Body of pancreas (tissue), 4 donors: ENCODE measurements around the gene ACADM. TPM values are rescaled to one million over a fixed set of nuclear protein-coding genes. Genes with fewer than 3 reads are reported as not detected.

Experiments
- ATAC-seq: fragments of 150-250 bp; one replicate; pipeline ENCODE4 v1.9.1; 2016
- DNase-seq, 4 donors: peaks; one replicate each; pipeline ENCODE4 v3.0.0-alpha.2; 2019
- H3K27ac ChIP-seq, 4 donors: fragments of 200-600 bp; sonication (generic); 1 replicate in 3 of 4; 2 replicates in 1 of 4; pipeline versions ENCODE4 v1.5.1 to v1.6.1; 2016 to 2019; ENCODE audit warnings: mild to moderate bottlenecking in 1 of 4, mixed read lengths in 1 of 4, moderate library complexity in 1 of 4
- H3K27me3 ChIP-seq, 2 donors: fragments of 200-600 bp; sonication (generic); one replicate each; pipeline ENCODE4 v1.6.0; 2016; ENCODE audit warnings: mild to moderate bottlenecking in 1 of 2
- H3K36me3 ChIP-seq, 2 donors: fragments of 200-600 bp; sonication (generic); replicated peaks in 1 of 2; 2 replicates each; pipeline ENCODE4 v1.5.1; 2016; ENCODE audit warnings: low read depth in 2 of 2; ENCODE audit not compliant: insufficient read depth in 1 of 2
- H3K4me1 ChIP-seq: fragments of 200-600 bp; sonication (generic); one replicate; pipeline ENCODE4 v1.6.0; 2016
- H3K4me3 ChIP-seq, 2 donors: fragments of 200-600 bp; sonication (generic); 1 replicate in 1 of 2; 2 replicates in 1 of 2; pipeline ENCODE4 v1.5.1; 2016 to 2019
- H3K9me3 ChIP-seq, 3 donors: fragments of 200-600 bp; sonication (generic); 1 replicate in 2 of 3; 2 replicates in 1 of 3; pipeline ENCODE4 v1.5.1; 2016
- POLR2A ChIP-seq, 3 donors: fragments of 450-650 bp; IDR thresholded peaks; one replicate each; pipeline ENCODE4 v1.6.1; 2016; ENCODE audit warnings: antibody characterized with exemption in 3 of 3, mild to moderate bottlenecking in 2 of 3
- WGBS, 2 donors: methylation state at CpG; one replicate each; pipeline ENCODE4 v1.1.5; 2017; 5-methylcytosine and 5-hydroxymethylcytosine counted together
- intact Hi-C: fragments of 100-400 bp; cut with DNase I; formaldehyde crosslinking; loops from one replicate; pipeline ENCODE4 v1.15.1; 2023
- small RNA-seq: library from RNA; depleted of rRNA; stranded (forward); fragments of <200 nt; gene quantifications from one replicate; pipeline ENCODE3, GENCODE V24; 2016
- total RNA-seq, 2 donors: library from RNA; depleted of rRNA; stranded (reverse); fragments of >200 nt; gene quantifications; one replicate each; pipeline ENCODE4 v1.1.0, GENCODE V29; 2016
- TF ChIP-seq, protein P1 (sequence below), 7 experiments: fragments of 450-650 bp in 4 of 7; fragments of 200-600 bp in 3 of 7; sonication (generic) in 3 of 7; IDR thresholded peaks; one replicate each; pipeline ENCODE4 v1.5.1; 2016 to 2019; ENCODE audit warnings: antibody characterized with exemption in 7 of 7

The ACADM gene
- total RNA-seq, 2 donors from 2014 or later, result 38.1 to 38.2 TPM

DNA sequence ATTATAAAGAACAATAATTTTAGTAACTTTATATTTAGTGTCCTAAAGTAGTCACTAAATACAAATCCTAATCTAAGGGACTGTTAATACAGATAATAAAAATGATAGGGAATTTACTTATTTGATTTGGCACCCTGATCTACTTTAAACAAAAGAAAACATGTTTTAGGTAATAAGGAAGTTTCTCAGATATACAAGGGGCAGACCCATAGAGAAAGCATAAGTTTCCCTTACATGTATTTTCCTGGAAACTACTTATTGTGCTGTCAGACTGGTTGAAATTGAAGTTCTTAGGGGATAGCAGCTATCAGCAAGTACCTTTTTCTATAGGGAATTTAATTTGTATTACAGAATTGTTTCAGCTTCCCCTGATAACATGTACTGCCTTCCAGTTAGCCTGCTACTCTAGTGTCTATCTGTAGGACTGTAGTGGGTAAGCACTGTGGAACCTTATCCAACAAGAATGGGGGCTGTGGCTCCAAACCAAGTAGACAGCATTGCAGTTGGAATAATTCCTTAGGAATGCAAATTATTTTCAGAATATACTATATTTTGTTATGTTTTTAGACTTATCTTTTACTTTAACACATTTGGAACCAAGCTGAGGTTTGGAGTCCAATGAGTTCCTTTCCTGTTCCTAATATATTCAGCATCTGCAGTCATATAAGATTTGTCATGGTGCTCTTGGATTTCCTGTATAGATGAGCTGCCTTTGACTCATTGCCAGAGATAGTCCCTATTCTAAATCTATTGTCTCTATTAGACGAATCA lies 86.9 kb downstream of the ACADM start:
- Histone ChIP-seq H3K36me3 (no peaks in the 10 kb centered on the region), H3K27me3 (no peaks in the 10 kb centered on the region), H3K4me1 (no peaks in the 10 kb centered on the region), H3K9me3 (no peaks in the 10 kb centered on the region), H3K27ac (no peak overlapping the region), H3K4me3 (no peak overlapping the region)
- TF ChIP-seq POLR2A (IDR thresholded peaks at IDR 0.05), result no peak
- TF ChIP-seq, protein P1, sequence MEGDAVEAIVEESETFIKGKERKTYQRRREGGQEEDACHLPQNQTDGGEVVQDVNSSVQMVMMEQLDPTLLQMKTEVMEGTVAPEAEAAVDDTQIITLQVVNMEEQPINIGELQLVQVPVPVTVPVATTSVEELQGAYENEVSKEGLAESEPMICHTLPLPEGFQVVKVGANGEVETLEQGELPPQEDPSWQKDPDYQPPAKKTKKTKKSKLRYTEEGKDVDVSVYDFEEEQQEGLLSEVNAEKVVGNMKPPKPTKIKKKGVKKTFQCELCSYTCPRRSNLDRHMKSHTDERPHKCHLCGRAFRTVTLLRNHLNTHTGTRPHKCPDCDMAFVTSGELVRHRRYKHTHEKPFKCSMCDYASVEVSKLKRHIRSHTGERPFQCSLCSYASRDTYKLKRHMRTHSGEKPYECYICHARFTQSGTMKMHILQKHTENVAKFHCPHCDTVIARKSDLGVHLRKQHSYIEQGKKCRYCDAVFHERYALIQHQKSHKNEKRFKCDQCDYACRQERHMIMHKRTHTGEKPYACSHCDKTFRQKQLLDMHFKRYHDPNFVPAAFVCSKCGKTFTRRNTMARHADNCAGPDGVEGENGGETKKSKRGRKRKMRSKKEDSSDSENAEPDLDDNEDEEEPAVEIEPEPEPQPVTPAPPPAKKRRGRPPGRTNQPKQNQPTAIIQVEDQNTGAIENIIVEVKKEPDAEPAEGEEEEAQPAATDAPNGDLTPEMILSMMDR (IDR thresholded peaks at IDR 0.05), result no peak
- no peak for DNase-seq
- ATAC-seq, result no peak
- WGBS, 2 donors, result 45 to 58% methylated on average over 1 of the region's 1 CpG
- intact Hi-C loops, result no loop called here

DNA sequence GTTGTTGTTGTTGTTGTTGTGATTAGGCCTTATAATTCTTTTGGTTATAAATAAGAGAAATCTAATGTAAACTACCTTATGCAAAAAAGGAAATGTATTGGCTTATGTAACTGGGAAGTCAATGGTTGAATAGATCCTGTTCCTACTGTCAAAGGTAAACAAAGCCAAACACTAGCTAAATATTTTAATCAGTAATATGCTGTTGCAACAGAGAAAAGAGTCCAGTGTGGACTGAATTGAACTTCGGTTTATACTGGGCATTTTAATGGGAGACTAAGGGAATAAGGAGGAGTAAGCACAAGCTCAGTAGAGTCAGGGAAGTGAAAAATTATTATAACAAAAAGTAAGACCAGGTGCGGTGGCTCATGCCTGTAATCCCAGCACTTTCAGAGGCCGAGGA lies 87.6 kb downstream of the ACADM start:
- H3K27ac ChIP-seq, result no peak overlapping the region
- H3K4me1 ChIP-seq, result no peaks in the 10 kb centered on the region
- H3K27me3 ChIP-seq, result no peaks in the 10 kb centered on the region
- H3K36me3 ChIP-seq, result no peaks in the 10 kb centered on the region
- TF ChIP-seq POLR2A (IDR thresholded peaks at IDR 0.05), result no peak
- TF ChIP-seq, protein P1 (IDR thresholded peaks at IDR 0.05), result no peak
- DNase-seq, result no peak
- ATAC-seq, result no peak
- no peaks in the 10 kb centered on the region for H3K9me3 ChIP-seq
- WGBS, 2 donors, result 58 to 76% methylated on average over 3 of the region's 3 CpGs
- H3K4me3 ChIP-seq, result no peak overlapping the region
- intact Hi-C loops, result no loop called here

Small RNAs within 50 kb of the gene (small RNA-seq; reads per million reads assigned to genes)
- not detected for gene SNORD45A
- gene SNORD45B, result not detected
- gene SNORD45C, result not detected

Other genes with a start within 250 kb of the ACADM start
- gene SLC44A5, start 113.6 kb upstream of the ACADM start, total RNA-seq, result 1 to 10 TPM; 3.6 to 5.4 TPM
- 10 to 100 TPM; 50.6 to 53.7 TPM for gene RABGGTB, start 61.5 kb downstream of the ACADM start, total RNA-seq
- not detected for gene MSH4, start 72.2 kb downstream of the ACADM start, total RNA-seq
- gene ASB17, start 207.7 kb downstream of the ACADM start, total RNA-seq, result not detected